ENCODE measurements around the gene NFYC. TPM values are rescaled to one million over a fixed set of nuclear protein-coding genes. Genes with fewer than 3 reads are reported as not detected.

NFYC gene
- total RNA-seq, 1 donor from 2014 or later: 56.0 TPM

- Histone ChIP-seq H3K9me3 (no peaks in the 10 kb centered on the region), H3K4me3 (peak overlapping the region; percentile 29), H3K27ac (peak overlapping the region; percentile 3), H3K27me3 (no peaks in the 10 kb centered on the region), H3K4me1 (peaks cover 12% of the 10 kb centered on the region), H3K36me3 (no peaks in the 10 kb centered on the region)
- intact Hi-C loops (cut with DNase I): no loop called here
- no peak for ATAC-seq
- TF ChIP-seq CTCF (IDR thresholded peaks at IDR 0.05): no peak
- no peak for DNase-seq
These were observed 93.3 kb downstream of the NFYC start for GRCh38 chr1:40784771-40785151.

- Histone ChIP-seq H3K27ac (no peak overlapping the region), H3K4me1 (peaks cover 12% of the 10 kb centered on the region), H3K36me3 (no peaks in the 10 kb centered on the region), H3K27me3 (no peaks in the 10 kb centered on the region), H3K4me3 (no peak overlapping the region), H3K9me3 (no peaks in the 10 kb centered on the region)
- ATAC-seq: no peak
- no peak for TF ChIP-seq CTCF (IDR thresholded peaks at IDR 0.05)
- intact Hi-C loops (cut with DNase I): no loop called here
- DNase-seq: no peak
These were observed 93.9 kb downstream of the NFYC start for GRCh38 chr1:40785446-40785845.

- no peak overlapping the region for H3K4me3 ChIP-seq
- intact Hi-C loops (cut with DNase I): no loop called here
These were observed 94.9 kb downstream of the NFYC start for GRCh38 chr1:40786171-40786994.

GRCh38 chr1:40786995-40787705 lies 95.6 kb downstream of the NFYC start:
- Histone ChIP-seq H3K27me3 (no peaks in the 10 kb centered on the region), H3K36me3 (no peaks in the 10 kb centered on the region), H3K27ac (no peak overlapping the region), H3K9me3 (no peaks in the 10 kb centered on the region), H3K4me3 (no peak overlapping the region), H3K4me1 (peaks cover 11% of the 10 kb centered on the region)
- no peak for TF ChIP-seq CTCF (IDR thresholded peaks at IDR 0.05)
- ATAC-seq: no peak
- DNase-seq: no peak
- intact Hi-C loops (cut with DNase I): no loop called here

More at GRCh38 chr1:40786171-40786994, 94.9 kb downstream of the NFYC start:
- Histone ChIP-seq H3K4me1 (peaks cover 12% of the 10 kb centered on the region), H3K36me3 (no peaks in the 10 kb centered on the region), H3K27me3 (no peaks in the 10 kb centered on the region), H3K27ac (no peak overlapping the region), H3K9me3 (no peaks in the 10 kb centered on the region)
- DNase-seq: no peak
- no peak for TF ChIP-seq CTCF (IDR thresholded peaks at IDR 0.05)
- no peak for ATAC-seq

GRCh38 chr1:40787737-40788560 lies 96.4 kb downstream of the NFYC start:
- no peak for DNase-seq
- ATAC-seq: no peak

More at GRCh38 chr1:40787737-40788560, 96.4 kb downstream of the NFYC start:
- H3K4me3 ChIP-seq: no peak overlapping the region
- no peaks in the 10 kb centered on the region for H3K36me3 ChIP-seq
- intact Hi-C loops (cut with DNase I): no loop called here
- no peak overlapping the region for H3K27ac ChIP-seq
- H3K4me1 ChIP-seq: peaks cover 3% of the 10 kb centered on the region
- no peaks in the 10 kb centered on the region for H3K27me3 ChIP-seq
- TF ChIP-seq CTCF (IDR thresholded peaks at IDR 0.05): no peak
- no peaks in the 10 kb centered on the region for H3K9me3 ChIP-seq

Measured in upper lobe of right lung (tissue), 1 donor.